HEK293 (cell line): ENCODE results near the gene NDUFA3.
A peak's percentile ranks its signal among the peaks of the same experiment; 100 is the strongest.

ENCODE experiments used
- GLIS1 ChIP-seq: fragments of 450-650 bp; formaldehyde crosslinking; IDR thresholded peaks from 2 replicates; pipeline ENCODE4 v1.5.1; 2016; ENCODE audit warnings: missing biosample characterization, missing genetic modification characterization
- KLF8 ChIP-seq: fragments of 450-650 bp; formaldehyde crosslinking; IDR thresholded peaks from 2 replicates; pipeline ENCODE4 v1.5.1; 2016; ENCODE audit warnings: missing biosample characterization, missing genetic modification characterization
- MEIS1 ChIP-seq: sonication (generic); formaldehyde crosslinking; IDR thresholded peaks from 2 replicates; pipeline ENCODE4 v1.8.1; 2022; ENCODE audit warnings: missing genetic modification reagents, mild to moderate bottlenecking, borderline replicate concordance
- MYNN ChIP-seq: fragments of 450-650 bp; formaldehyde crosslinking; IDR thresholded peaks from 2 replicates; pipeline ENCODE4 v1.5.1; 2016; ENCODE audit warnings: missing biosample characterization, missing genetic modification characterization, borderline replicate concordance
- MZF1 ChIP-seq: fragments of 450-650 bp; formaldehyde crosslinking; IDR thresholded peaks from 2 replicates; pipeline ENCODE4 v1.5.1; 2017; ENCODE audit warnings: missing biosample characterization, missing genetic modification characterization, borderline replicate concordance
- SP3 ChIP-seq: fragments of 450-650 bp; formaldehyde crosslinking; IDR thresholded peaks from 2 replicates; pipeline ENCODE4 v1.5.1; 2016; ENCODE audit warnings: missing biosample characterization, missing genetic modification characterization
- TCF7L2 ChIP-seq: IDR thresholded peaks from 2 replicates; pipeline ENCODE4 v1.6.1; 2011; ENCODE audit warnings: low read depth, mild to moderate bottlenecking, inconsistent platforms, low read length, moderate library complexity, borderline replicate concordance
- WT1 ChIP-seq: fragments of 450-650 bp; formaldehyde crosslinking; IDR thresholded peaks from 2 replicates; pipeline ENCODE4 v1.5.1; 2016; ENCODE audit warnings: missing biosample characterization, missing genetic modification characterization
- ZBTB21 ChIP-seq: fragments of 450-650 bp; formaldehyde crosslinking; IDR thresholded peaks from 2 replicates; pipeline ENCODE4 v1.5.1; 2017; ENCODE audit warnings: missing biosample characterization, missing genetic modification characterization
- ZBTB7A ChIP-seq: fragments of 450-650 bp; formaldehyde crosslinking; IDR thresholded peaks from 2 replicates; pipeline ENCODE4 v1.5.1; 2016; ENCODE audit warnings: low read depth, missing biosample characterization, missing genetic modification characterization
- ZEB2 ChIP-seq: fragments of 450-650 bp; formaldehyde crosslinking; IDR thresholded peaks from 2 replicates; pipeline ENCODE4 v1.5.1; 2016; ENCODE audit warnings: missing biosample characterization, missing genetic modification characterization
- ZNF416 ChIP-seq: fragments of 450-650 bp; formaldehyde crosslinking; IDR thresholded peaks from 2 replicates; pipeline ENCODE4 v1.5.1; 2016; ENCODE audit warnings: missing biosample characterization, missing genetic modification characterization
- ZNF501 ChIP-seq: fragments of 450-650 bp; formaldehyde crosslinking; IDR thresholded peaks from 2 replicates; pipeline ENCODE4 v1.5.1; 2016; ENCODE audit warnings: missing biosample characterization, missing genetic modification characterization
- ZNF544 ChIP-seq: fragments of 450-650 bp; formaldehyde crosslinking; IDR thresholded peaks from 2 replicates; pipeline ENCODE4 v1.5.0; 2017; ENCODE audit warnings: missing biosample characterization, missing genetic modification characterization
- ZNF555 ChIP-seq: fragments of 450-650 bp; formaldehyde crosslinking; conservative IDR thresholded peaks from 2 replicates; pipeline ENCODE4 v1.5.1; 2017; ENCODE audit warnings: missing biosample characterization, mild to moderate bottlenecking, missing genetic modification characterization, inconsistent platforms
- ZNF624 ChIP-seq: fragments of 450-650 bp; formaldehyde crosslinking; IDR thresholded peaks from 2 replicates; pipeline ENCODE4 v1.5.1; 2017; ENCODE audit warnings: missing biosample characterization, missing genetic modification characterization
- ZNF645 ChIP-seq: fragments of 450-650 bp; formaldehyde crosslinking; IDR thresholded peaks from 2 replicates; pipeline ENCODE4; 2016; ENCODE audit warnings: missing biosample characterization, missing genetic modification characterization
- ZNF677 ChIP-seq: fragments of 450-650 bp; IDR thresholded peaks from 2 replicates; pipeline ENCODE4 v1.5.0; 2018; ENCODE audit warnings: missing biosample characterization, mild to moderate bottlenecking, missing genetic modification characterization, moderate library complexity
- ZNF830 ChIP-seq: fragments of 450-650 bp; IDR thresholded peaks from 2 replicates; pipeline ENCODE4 v1.5.0; 2018; ENCODE audit warnings: missing biosample characterization, missing genetic modification characterization, low read depth, mild to moderate bottlenecking, moderate library complexity
- ZSCAN4 ChIP-seq: fragments of 450-650 bp; formaldehyde crosslinking; IDR thresholded peaks from 2 replicates; pipeline ENCODE4 v1.5.1; 2017; ENCODE audit warnings: missing biosample characterization, missing genetic modification characterization
- ZSCAN5A ChIP-seq: fragments of 450-650 bp; formaldehyde crosslinking; IDR thresholded peaks from 2 replicates; pipeline ENCODE4 v1.5.1; 2016; ENCODE audit warnings: missing biosample characterization, missing genetic modification characterization
- TF ChIP-seq, protein P1 (sequence below): fragments of 450-650 bp; formaldehyde crosslinking; IDR thresholded peaks from 2 replicates; pipeline ENCODE4 v1.5.1; 2016; ENCODE audit warnings: missing biosample characterization, missing genetic modification characterization
- TF ChIP-seq, protein P2 (sequence below): fragments of 450-650 bp; formaldehyde crosslinking; conservative IDR thresholded peaks from 2 replicates; pipeline ENCODE4 v1.5.1; 2016; ENCODE audit warnings: low read depth, missing biosample characterization, missing genetic modification characterization
- TF ChIP-seq, protein P3 (sequence below): fragments of 450-650 bp; formaldehyde crosslinking; IDR thresholded peaks from 2 replicates; pipeline ENCODE4 v1.5.1; 2016; ENCODE audit warnings: missing biosample characterization, missing genetic modification characterization, borderline replicate concordance

NDUFA3 gene

GRCh38 chr19:54115109-54116063, 12.7 kb downstream of the NDUFA3 start, which contains the start of the genes PRPF31 and TFPT (continued):
- no peak for TF ChIP-seq ZNF624 (tag by site-specific recombination)
- TF ChIP-seq MZF1 (tag by site-specific recombination), result no peak; the same call in 1 of the 2 replicates
- TF ChIP-seq, protein P1, sequence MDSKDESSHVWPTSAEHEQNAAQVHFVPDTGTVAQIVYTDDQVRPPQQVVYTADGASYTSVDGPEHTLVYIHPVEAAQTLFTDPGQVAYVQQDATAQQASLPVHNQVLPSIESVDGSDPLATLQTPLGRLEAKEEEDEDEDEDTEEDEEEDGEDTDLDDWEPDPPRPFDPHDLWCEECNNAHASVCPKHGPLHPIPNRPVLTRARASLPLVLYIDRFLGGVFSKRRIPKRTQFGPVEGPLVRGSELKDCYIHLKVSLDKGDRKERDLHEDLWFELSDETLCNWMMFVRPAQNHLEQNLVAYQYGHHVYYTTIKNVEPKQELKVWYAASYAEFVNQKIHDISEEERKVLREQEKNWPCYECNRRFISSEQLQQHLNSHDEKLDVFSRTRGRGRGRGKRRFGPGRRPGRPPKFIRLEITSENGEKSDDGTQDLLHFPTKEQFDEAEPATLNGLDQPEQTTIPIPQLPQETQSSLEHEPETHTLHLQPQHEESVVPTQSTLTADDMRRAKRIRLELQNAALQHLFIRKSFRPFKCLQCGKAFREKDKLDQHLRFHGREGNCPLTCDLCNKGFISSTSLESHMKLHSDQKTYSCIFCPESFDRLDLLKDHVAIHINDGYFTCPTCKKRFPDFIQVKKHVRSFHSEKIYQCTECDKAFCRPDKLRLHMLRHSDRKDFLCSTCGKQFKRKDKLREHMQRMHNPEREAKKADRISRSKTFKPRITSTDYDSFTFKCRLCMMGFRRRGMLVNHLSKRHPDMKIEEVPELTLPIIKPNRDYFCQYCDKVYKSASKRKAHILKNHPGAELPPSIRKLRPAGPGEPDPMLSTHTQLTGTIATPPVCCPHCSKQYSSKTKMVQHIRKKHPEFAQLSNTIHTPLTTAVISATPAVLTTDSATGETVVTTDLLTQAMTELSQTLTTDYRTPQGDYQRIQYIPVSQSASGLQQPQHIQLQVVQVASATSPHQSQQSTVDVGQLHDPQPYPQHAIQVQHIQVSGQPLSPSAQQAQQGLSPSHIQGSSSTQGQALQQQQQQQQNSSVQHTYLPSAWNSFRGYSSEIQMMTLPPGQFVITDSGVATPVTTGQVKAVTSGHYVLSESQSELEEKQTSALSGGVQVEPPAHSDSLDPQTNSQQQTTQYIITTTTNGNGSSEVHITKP (tag by site-specific recombination), result peak; percentile 71
- no peak for TF ChIP-seq ZNF555 (tag by site-specific recombination)
- TF ChIP-seq TCF7L2, result no peak
- peak; percentile 44; the same call in 1 of the 2 replicates for TF ChIP-seq MYNN (tag by site-specific recombination)
- TF ChIP-seq GLIS1, result peak; percentile 33
- no peak for TF ChIP-seq ZNF830 (tag by site-specific recombination)
- peak; percentile 97 for TF ChIP-seq SP3 (tag by site-specific recombination)
- peak; percentile 80; the same call in 1 of the 2 replicates for TF ChIP-seq ZEB2 (tag by site-specific recombination)
- no peak for TF ChIP-seq ZNF645 (tag by site-specific recombination)
- TF ChIP-seq ZNF416 (tag by site-specific recombination), result no peak
- TF ChIP-seq, protein P2, sequence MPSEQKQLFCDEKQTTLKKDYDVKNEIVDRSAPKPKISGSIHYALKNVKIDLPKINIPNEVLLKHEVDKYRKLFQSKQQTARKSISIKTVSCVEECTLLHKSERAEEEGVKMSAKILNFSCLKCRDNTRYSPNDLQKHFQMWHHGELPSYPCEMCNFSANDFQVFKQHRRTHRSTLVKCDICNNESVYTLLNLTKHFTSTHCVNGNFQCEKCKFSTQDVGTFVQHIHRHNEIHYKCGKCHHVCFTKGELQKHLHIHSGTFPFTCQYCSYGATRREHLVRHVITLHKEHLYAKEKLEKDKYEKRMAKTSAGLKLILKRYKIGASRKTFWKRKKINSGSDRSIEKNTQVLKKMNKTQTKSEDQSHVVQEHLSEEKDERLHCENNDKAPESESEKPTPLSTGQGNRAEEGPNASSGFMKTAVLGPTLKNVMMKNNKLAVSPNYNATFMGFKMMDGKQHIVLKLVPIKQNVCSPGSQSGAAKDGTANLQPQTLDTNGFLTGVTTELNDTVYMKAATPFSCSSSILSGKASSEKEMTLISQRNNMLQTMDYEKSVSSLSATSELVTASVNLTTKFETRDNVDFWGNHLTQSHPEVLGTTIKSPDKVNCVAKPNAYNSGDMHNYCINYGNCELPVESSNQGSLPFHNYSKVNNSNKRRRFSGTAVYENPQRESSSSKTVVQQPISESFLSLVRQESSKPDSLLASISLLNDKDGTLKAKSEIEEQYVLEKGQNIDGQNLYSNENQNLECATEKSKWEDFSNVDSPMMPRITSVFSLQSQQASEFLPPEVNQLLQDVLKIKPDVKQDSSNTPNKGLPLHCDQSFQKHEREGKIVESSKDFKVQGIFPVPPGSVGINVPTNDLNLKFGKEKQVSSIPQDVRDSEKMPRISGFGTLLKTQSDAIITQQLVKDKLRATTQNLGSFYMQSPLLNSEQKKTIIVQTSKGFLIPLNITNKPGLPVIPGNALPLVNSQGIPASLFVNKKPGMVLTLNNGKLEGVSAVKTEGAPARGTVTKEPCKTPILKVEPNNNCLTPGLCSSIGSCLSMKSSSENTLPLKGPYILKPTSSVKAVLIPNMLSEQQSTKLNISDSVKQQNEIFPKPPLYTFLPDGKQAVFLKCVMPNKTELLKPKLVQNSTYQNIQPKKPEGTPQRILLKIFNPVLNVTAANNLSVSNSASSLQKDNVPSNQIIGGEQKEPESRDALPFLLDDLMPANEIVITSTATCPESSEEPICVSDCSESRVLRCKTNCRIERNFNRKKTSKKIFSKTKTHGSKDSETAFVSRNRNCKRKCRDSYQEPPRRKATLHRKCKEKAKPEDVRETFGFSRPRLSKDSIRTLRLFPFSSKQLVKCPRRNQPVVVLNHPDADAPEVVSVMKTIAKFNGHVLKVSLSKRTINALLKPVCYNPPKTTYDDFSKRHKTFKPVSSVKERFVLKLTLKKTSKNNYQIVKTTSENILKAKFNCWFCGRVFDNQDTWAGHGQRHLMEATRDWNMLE (tag by site-specific recombination), result peak; percentile 51
- no peak for TF ChIP-seq ZNF544 (tag by site-specific recombination)
- TF ChIP-seq KLF8, result peak; percentile 97
- TF ChIP-seq WT1 (tag by site-specific recombination), result peak; percentile 48; the same call in 1 of the 2 replicates
- TF ChIP-seq ZBTB7A (tag by site-specific recombination), result no peak
- no peak for TF ChIP-seq MEIS1 (CRISPR knock-in tag)
- TF ChIP-seq, protein P3, sequence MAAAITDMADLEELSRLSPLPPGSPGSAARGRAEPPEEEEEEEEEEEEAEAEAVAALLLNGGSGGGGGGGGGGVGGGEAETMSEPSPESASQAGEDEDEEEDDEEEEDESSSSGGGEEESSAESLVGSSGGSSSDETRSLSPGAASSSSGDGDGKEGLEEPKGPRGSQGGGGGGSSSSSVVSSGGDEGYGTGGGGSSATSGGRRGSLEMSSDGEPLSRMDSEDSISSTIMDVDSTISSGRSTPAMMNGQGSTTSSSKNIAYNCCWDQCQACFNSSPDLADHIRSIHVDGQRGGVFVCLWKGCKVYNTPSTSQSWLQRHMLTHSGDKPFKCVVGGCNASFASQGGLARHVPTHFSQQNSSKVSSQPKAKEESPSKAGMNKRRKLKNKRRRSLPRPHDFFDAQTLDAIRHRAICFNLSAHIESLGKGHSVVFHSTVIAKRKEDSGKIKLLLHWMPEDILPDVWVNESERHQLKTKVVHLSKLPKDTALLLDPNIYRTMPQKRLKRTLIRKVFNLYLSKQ (tag by site-specific recombination), result no peak
- no peak for TF ChIP-seq ZSCAN4 (tag by site-specific recombination)
- 0 out of 2 replicates have a peak, but pooled peaks have one; percentile 26 for TF ChIP-seq ZSCAN5A (tag by site-specific recombination)
- TF ChIP-seq ZNF501 (tag by site-specific recombination), result peak; percentile 99
- no peak for TF ChIP-seq ZNF677 (tag by site-specific recombination)
- TF ChIP-seq ZBTB21 (tag by site-specific recombination), result peak; percentile 60; the same call in 1 of the 2 replicates
